Activated T-cell treated with anti-CD3 and anti-CD28 coated beads, Interleukin-2, amount 50 U/mL, for 72 hours (primary cell): Measurements from ENCODE around the gene ARHGEF18. TPM values are rescaled to one million over a fixed set of nuclear protein-coding genes. Genes with fewer than 3 reads are reported as not detected.
"Not testable (repeated sequence)": the region's sequence is repeated elsewhere in the genome, so short reads cannot be mapped to it uniquely, and the experiment has no call there.

Source experiments
- ATAC-seq, 2 donors: fragments of 150-1000 bp; cut with Tn5 transposase; replicated peaks in 1 of 2; 2 replicates each; pipeline ENCODE4 v1.10.0; 2021; ENCODE audit warnings: moderate library complexity in 2 of 2, mild to moderate bottlenecking in 1 of 2
- DNase-seq, 2 donors: peaks; one replicate each; pipeline ENCODE4 v3.0.0; 2021 to 2022; ENCODE audit warnings: mixed read lengths in 1 of 2
- H3K27ac Mint-ChIP-seq: one replicate; pipeline ENCODE4 v1.8.0; 2022; ENCODE audit warnings: mild to moderate bottlenecking, moderate library complexity, mixed read lengths
- H3K27me3 Mint-ChIP-seq: one replicate; pipeline ENCODE4 v1.8.0; 2022; ENCODE audit warnings: low read depth, mixed read lengths
- H3K36me3 Mint-ChIP-seq, 2 donors: one replicate each; pipeline ENCODE4 v1.8.0; 2022; ENCODE audit warnings: mixed read lengths in 2 of 2, mild to moderate bottlenecking in 1 of 2; ENCODE audit not compliant: insufficient read depth in 2 of 2
- H3K4me1 Mint-ChIP-seq: one replicate; pipeline ENCODE4 v1.8.0; 2022; ENCODE audit warnings: low read depth, mixed read lengths
- H3K4me3 Mint-ChIP-seq, 2 donors: one replicate each; pipeline ENCODE4 v1.8.0; 2022; ENCODE audit warnings: mild to moderate bottlenecking in 2 of 2, mixed read lengths in 2 of 2, moderate library complexity in 2 of 2
- H3K9me3 Mint-ChIP-seq, 2 donors: one replicate each; pipeline ENCODE4 v1.8.0; 2022; ENCODE audit warnings: mixed read lengths in 2 of 2
- total RNA-seq, 2 donors: library from RNA; stranded (reverse); gene quantifications; one replicate each; pipeline ENCODE4 v1.2.3, GENCODE V29; 2022

The ARHGEF18 gene
- total RNA-seq, 2 donors from 2014 or later, result 32.8 to 42.7 TPM

DNA sequence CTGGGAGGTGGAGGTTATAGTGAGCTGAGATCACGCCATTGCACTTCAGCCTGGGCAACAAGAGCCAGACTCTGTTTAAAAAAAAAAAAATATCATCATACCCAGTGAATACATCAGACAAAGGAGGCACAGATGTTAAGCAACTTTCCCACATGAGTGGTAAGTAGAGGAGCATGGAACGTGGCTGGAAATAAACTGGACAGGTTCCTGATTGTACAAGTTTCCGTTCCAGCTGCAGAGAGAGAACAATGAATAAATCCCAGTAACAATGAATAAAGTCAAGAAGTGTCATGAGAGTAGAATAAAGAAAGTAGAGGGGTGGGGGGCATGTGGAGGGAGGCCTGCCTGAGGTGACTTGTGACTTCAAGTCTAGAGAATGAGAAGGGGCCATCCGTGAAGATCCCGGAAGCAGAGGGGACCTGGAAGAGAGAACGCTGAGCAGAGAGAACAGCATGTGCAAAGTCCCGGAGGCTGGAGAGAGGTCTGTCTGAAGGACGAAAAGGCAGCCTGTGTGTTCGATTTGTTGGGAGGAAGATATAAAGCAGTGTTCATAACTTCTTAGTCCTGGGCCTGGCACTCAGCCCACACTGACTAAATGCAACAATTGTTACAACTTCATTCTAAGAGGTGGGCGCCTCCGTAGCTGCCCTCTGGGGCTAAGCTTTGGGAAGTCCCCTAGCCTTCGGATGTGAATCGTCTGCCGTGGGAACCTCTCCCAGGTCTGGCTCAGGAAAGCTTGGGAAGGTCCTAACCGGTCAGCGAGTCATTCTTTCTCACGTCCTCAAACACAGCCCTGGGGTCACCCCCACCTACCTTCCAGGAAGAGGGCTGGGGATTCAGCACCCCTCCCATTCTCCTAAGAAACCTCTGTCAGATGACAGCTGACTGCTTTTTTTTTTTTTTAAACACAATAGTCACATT is 15.3 kb upstream of the ARHGEF18 start:
- no peaks in the 10 kb centered on the region for H3K9me3 Mint-ChIP-seq

DNA sequence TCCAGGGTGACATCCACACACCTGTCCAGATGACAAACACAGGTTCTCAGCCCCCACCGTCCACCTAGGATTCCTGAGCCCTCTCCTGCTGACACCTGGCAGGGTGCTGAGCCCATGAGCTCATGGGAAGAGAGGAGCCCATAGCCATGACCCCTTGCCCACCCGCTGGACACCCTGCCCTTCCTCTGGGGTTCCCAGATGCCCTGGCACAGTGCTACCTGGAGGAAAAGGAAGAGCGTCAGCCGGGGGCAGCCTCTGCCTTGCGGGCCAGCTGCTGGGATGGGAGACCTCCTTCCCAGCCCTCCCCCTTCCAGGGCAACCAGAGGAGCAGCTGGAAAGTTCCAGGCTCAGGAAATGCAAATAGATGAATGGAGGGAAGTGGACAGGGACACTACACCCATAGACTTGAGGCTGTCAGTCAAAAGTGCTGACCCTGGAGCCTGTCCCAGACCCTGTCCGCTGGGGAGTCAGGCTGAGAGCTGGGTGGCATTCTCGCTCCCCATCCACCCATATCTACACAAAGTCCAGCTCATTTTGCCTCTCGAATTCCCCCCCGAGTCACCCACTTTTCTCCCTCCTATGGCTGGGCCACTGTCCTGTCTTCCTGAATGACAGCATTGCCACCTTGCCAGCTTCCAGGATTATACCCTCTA is 12.3 kb upstream of the ARHGEF18 start:
- Mint-ChIP-seq H3K27ac (no peak overlapping the region), H3K9me3 (no peaks in the 10 kb centered on the region), H3K4me1 (peaks cover 29% of the 10 kb centered on the region), H3K36me3 (no peaks in the 10 kb centered on the region), H3K4me3 (no peak overlapping the region), H3K27me3 (no peaks in the 10 kb centered on the region)
- no peak for ATAC-seq
- DNase-seq, result no peak

More for the DNA sequence above, 15.3 kb upstream of the ARHGEF18 start:
- Mint-ChIP-seq H3K4me1 (peaks cover 18% of the 10 kb centered on the region), H3K36me3 (no peaks in the 10 kb centered on the region), H3K27me3 (no peaks in the 10 kb centered on the region), H3K27ac (no peak overlapping the region), H3K4me3 (no peak overlapping the region)
- ATAC-seq (no peak), DNase-seq (no peak)

DNA sequence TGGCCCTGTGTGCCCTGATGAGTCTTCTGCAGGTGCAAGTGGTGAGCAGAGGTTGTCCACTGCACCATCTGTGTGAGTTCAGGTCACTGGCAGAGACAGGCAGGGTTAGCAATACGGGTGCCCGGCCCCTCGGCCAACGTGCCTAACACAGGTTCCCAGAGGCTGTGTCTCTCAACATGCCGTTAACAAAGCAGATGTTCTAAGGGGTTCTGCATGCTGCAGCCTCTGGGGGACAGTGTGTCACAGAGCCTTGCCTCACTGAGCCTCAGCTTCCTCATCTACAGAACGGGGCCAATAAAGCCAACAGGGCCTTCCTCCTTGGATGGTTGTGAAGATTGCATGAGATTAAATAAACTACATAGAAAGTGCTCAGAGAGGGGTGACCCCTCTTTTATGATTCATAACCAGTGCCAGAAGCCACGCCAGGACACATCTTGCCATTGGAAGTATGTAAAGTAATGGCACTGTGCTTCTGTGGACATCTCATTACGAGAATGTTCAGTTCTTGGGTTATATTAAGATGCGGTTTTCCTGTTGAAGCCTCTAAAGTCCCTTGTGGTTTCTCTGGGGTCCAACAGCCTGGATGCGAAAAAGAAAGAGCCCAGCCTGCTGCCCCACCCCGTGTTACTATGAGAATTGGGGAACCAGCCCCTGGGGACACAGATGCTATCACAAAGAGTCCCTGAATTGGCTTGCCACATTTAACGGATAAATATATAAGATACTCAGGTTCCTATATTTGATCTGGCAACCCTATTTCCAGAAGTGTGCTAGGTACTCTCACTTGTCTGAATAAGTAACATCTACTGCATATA is 11.2 kb upstream of the ARHGEF18 start:
- ATAC-seq (peak; percentile 77 to 80), DNase-seq (peak in 1 of 2 donors; percentile 38)
- no peak overlapping the region for H3K27ac Mint-ChIP-seq
- H3K9me3 Mint-ChIP-seq, result no peaks in the 10 kb centered on the region
- no peaks in the 10 kb centered on the region for H3K36me3 Mint-ChIP-seq
- peaks cover 29% of the 10 kb centered on the region for H3K4me1 Mint-ChIP-seq
- peak overlapping the region; percentile 14 to 39 for H3K4me3 Mint-ChIP-seq
- H3K27me3 Mint-ChIP-seq, result no peaks in the 10 kb centered on the region

DNA sequence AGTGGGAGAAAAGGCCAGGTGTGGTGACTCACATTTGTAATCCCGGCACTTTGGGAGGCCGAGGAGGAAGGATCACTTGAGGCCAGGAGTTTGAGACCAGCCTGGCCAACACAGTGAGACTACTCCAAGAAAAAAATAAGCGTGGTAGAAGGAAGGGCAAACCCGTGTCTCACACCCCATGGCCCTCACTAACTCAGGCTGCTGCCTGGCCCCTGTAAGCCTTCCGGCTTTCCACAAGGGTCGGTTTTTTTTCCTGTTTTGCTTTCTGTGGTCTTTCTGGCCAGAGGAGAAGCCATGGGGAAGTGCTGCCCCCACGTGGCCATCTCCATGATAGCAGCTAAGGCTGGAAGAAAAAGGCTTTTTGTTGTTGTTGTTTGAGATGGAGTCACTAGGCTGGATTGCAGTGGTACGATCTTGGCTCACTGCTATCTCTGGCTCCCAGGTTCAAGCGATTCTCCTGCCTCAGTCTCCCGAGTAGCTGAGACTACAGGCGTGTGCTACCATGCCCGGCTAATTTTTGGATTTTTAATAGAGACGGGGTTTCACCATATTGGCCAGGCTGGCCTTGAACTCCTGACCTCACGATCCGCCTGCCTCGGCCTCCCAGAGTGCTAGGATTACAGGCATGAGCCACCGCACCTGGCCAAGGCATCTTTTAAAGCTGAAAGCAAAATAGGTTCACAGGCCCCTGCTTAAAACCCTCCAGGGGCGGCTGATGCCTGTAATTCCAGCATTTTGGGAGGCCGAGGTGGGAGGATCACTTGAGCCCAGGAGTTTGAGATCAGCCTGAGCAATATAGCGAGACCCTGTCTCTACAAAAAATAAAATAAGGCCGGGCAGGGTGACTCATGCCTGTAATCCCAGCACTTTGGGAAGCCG is 7.5 kb upstream of the ARHGEF18 start:
- H3K27me3 Mint-ChIP-seq, result no peaks in the 10 kb centered on the region
- ATAC-seq (peak in 1 of 2 donors; percentile 35), DNase-seq (peak; percentile 79 to 89)
- H3K36me3 Mint-ChIP-seq, result no peaks in the 10 kb centered on the region
- H3K27ac Mint-ChIP-seq, result peak overlapping the region; percentile 66
- H3K9me3 Mint-ChIP-seq, result no peaks in the 10 kb centered on the region
- H3K4me1 Mint-ChIP-seq, result peaks cover 53% of the 10 kb centered on the region
- H3K4me3 Mint-ChIP-seq, result peak overlapping the region in 1 of 2 donors; percentile 25

DNA sequence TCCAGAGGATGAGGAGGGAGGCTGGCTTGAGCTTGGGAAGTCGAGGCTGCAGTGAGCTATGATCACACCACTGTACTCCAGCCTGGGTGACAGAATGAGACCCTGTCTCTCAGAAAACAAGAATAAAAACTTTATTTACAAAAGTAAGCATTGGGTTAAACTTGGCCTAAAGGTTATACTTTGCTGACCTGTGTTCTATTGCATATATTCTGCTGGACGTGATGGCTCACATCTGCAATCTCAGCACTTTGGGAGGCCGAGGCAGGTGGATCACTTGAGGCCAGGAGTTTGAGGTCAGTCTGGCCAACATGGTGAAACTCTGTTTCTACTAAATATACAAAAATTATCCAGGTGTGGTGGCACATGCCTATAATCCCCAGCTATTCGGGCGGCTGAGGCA is 6.6 kb upstream of the ARHGEF18 start:
- Mint-ChIP-seq H3K27me3 (no peaks in the 10 kb centered on the region), H3K4me1 (peaks cover 57% of the 10 kb centered on the region), H3K36me3 (no peaks in the 10 kb centered on the region), H3K9me3 (no peaks in the 10 kb centered on the region), H3K4me3 (no peak overlapping the region), H3K27ac (no peak overlapping the region)
- ATAC-seq, result no peak
- DNase-seq, result no peak

DNA sequence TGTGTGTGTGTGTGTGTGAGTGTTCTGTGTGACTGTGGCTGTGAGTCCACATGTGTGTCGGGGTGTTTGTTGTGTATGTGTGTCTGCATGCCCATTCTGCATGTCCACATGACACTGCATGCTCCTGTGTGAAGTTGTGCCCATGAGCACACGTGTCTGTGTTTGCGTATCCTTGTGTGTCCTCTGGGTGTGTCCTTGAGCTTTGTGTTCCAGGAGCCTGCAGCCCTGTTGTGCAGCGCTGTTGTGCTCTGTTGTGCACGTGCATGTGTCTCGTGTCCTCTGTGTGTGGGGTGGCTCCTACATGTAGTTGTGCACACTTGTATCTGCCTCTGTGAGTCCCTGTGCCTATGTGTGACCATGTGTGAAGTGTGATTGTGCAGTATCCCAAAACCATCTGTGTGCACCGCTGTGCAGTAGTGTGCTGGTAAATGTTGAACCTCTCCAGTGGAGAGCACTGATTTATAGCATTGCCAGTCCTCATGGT is 2.2 kb upstream of the ARHGEF18 start:
- ATAC-seq (no peak), DNase-seq (no peak)
- Mint-ChIP-seq H3K36me3 (peaks cover 6 to 9% of the 10 kb centered on the region in 2 donors), H3K4me3 (peak overlapping the region; percentile 72 to 74), H3K27me3 (no peaks in the 10 kb centered on the region), H3K4me1 (peaks cover 62% of the 10 kb centered on the region), H3K9me3 (peaks cover 0 to 5% of the 10 kb centered on the region in 2 donors), H3K27ac (peak overlapping the region; percentile 20)

DNA sequence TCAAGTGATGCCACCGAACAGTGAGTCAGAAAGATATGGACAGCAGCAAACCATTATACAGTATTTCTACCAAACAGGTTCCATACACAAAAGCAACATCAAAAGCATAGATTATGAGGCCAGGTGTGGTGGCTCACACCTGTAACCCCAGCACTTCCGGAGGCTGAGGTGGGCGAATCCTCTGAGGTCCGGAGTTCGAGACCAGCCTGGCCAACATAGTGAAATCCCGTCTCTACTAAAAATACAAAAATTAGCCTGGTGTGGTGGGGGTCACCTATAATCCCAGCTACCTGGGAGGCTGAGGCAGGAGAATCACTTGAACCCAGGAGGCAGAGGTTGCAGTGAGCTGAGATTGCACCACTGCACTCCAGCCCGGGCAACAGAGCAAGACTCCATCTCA is 1.7 kb upstream of the ARHGEF18 start:
- H3K27me3 Mint-ChIP-seq, ATAC-seq, H3K9me3 Mint-ChIP-seq, DNase-seq: not testable (repeated sequence)
- peaks cover 8 to 13% of the 10 kb centered on the region in 2 donors for H3K36me3 Mint-ChIP-seq
- H3K4me1 Mint-ChIP-seq, result peaks cover 62% of the 10 kb centered on the region
- peak overlapping the region; percentile 72 to 74 for H3K4me3 Mint-ChIP-seq
- peak overlapping the region; percentile 20 for H3K27ac Mint-ChIP-seq

DNA sequence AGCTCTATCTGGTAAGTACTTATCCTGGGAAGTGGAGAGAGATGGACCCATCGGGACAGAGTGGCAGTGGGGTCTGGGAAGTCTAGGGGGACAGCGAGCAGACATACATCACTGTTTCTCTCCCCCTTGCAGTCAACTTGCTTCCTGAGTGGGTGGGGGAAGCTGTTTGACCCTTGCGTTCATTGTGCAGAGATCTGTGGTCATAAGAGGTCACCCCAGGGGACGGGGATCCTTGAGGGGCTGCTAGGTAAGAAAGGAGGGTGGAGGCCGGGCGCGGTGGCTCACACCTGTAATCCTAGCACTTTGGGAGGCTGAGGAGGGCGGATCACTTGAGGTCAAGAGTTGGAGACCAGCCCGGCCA is 474 bp downstream of the ARHGEF18 start:
- H3K4me3 Mint-ChIP-seq, result peak overlapping the region; percentile 78 to 96
- no peak for DNase-seq

DNA sequence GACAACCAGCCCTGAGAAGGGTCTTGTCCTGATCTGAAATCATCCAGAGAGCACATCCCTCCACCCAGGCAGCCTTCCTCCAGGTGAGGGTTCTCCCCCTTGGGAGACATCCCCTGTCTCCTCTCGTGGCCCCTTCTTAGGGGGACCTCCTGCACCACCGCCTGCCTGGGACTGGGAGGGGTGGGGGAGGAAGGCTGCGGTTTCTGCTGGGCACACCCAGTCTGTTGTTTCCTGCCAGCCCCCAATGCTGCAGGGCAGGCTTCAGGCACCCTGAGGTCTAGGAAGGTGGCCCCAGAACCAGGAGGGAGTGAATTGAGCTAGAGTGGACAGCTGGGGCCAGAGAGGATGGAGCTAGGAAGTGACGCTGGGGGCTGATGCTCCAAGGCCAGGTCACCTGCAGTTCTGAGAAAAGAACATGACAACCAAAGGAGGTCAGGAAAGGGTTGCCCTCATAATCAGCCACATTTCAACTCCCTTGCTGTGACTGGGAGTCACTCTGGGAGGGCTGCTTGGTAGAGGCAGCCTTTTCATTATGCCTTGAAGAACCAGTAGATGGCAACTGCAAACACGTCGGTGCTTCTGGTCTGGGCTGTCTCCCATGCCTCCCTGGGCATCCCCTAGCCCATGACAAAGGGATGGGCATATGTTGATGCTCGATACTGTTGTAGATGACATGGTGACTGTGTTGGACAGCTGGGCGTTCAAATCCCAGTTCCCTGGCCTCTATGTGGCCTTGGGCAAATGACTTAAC is 1.4 kb downstream of the ARHGEF18 start:
- ATAC-seq (peak; percentile 12 to 28), DNase-seq (peak; percentile 23 to 35)
- Mint-ChIP-seq H3K27me3 (no peaks in the 10 kb centered on the region), H3K4me1 (peaks cover 64% of the 10 kb centered on the region), H3K4me3 (peak overlapping the region; percentile 78 to 96), H3K9me3 (peaks cover 4 to 11% of the 10 kb centered on the region in 2 donors), H3K27ac (peak overlapping the region; percentile 82), H3K36me3 (peaks cover 14 to 23% of the 10 kb centered on the region in 2 donors)

More for the DNA sequence above, 474 bp downstream of the ARHGEF18 start:
- peaks cover 4 to 11% of the 10 kb centered on the region in 2 donors for H3K9me3 Mint-ChIP-seq
- H3K4me1 Mint-ChIP-seq, result peaks cover 63% of the 10 kb centered on the region
- H3K27ac Mint-ChIP-seq, result peak overlapping the region; percentile 82
- H3K27me3 Mint-ChIP-seq, result no peaks in the 10 kb centered on the region
- peaks cover 12 to 18% of the 10 kb centered on the region in 2 donors for H3K36me3 Mint-ChIP-seq
- ATAC-seq, result peak; percentile 7 to 9

DNA sequence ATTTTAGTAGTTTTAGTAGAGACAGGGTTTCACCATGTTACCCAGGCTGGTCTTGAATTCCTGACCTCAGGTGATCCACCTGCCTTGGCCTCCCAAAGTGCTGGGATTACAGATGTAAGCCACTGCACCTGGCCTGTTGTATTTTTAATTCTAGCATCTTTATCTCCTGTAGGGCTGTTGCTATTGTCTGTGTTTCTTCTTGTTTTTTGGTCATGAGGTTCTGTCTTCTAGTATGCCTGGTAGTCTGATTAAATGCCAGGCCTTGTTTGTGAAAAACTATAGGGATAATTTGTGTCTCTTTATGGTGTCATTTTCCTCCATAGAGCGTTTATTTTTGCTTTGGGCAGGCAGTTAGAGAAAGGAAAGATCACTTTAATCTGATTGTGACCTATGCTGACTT is 3.1 kb downstream of the ARHGEF18 start:
- ATAC-seq, result no peak
- H3K4me3 Mint-ChIP-seq, result peak overlapping the region; percentile 12 to 96
- H3K36me3 Mint-ChIP-seq, result peaks cover 14 to 26% of the 10 kb centered on the region in 2 donors
- peak overlapping the region; percentile 8 for H3K27ac Mint-ChIP-seq
- H3K27me3 Mint-ChIP-seq, result no peaks in the 10 kb centered on the region
- DNase-seq, result no peak
- H3K4me1 Mint-ChIP-seq, result peaks cover 58% of the 10 kb centered on the region
- peaks cover 4 to 11% of the 10 kb centered on the region in 2 donors for H3K9me3 Mint-ChIP-seq

DNA sequence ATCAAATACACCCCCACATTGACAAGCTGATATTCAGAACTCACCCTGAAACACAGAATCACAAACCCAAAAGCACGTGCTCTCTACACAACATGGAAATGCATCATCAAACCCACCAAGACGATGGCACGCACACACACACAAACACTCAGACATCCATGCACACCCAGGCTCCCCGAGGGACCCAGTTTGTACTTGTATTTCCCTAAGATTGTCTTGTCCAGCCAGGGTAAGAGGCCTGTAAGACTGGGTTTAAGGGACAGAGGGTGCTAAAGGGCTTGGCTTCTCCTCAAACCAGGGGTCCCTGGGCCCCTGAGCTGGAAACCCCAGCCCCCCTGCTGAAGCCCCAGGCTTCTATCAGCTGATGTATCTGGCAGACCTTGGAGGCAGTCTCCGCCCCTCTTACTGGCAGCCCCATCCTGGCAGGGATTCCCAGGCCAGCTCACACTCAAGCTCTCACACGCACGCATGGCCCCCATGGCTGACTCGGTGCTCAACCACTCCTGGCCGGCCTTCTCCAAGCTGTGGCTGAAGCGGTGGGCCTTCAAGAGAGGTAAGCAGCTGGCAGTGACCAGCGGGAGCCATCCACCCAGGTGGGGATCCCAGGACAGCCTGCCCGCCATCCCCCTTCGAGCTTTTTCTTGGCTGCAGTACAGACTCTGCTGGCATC is 6.5 kb downstream of the ARHGEF18 start:
- ATAC-seq (no peak), DNase-seq (no peak)
- peaks cover 8 to 17% of the 10 kb centered on the region in 2 donors for H3K9me3 Mint-ChIP-seq
- H3K27me3 Mint-ChIP-seq, result no peaks in the 10 kb centered on the region
- H3K4me1 Mint-ChIP-seq, result peaks cover 48% of the 10 kb centered on the region
- peak overlapping the region; percentile 79 for H3K27ac Mint-ChIP-seq
- no peak overlapping the region for H3K4me3 Mint-ChIP-seq
- H3K36me3 Mint-ChIP-seq, result peaks cover 17 to 30% of the 10 kb centered on the region in 2 donors
